OCI-LY3 (cell line): Measurements from ENCODE around the gene USP35.

ENCODE experiments used
- H2AFZ ChIP-seq: fragments of 200-600, 300-600 bp; shearing (Covaris generic); 2 replicates; pipeline ENCODE4 v1.6.0; 2014; ENCODE audit warnings: antibody characterized with exemption, low read depth, low read length
- H3K27ac ChIP-seq: fragments of 200-600, 300-600 bp; sonication (generic); 2 replicates; pipeline ENCODE4 v1.5.1; 2014; ENCODE audit warnings: mild to moderate bottlenecking, low read length, moderate library complexity, mixed read lengths
- H3K27me3 ChIP-seq: fragments of 200-600, 300-600 bp; sonication (generic); 2 replicates; pipeline ENCODE4 v1.6.1; 2014; ENCODE audit warnings: low read depth, low read length, mixed read lengths
- H3K36me3 ChIP-seq: fragments of 200-600, 300-600 bp; sonication (generic); replicated peaks from 2 replicates; pipeline ENCODE3; 2014; ENCODE audit warnings: low read depth, low read length, mixed read lengths
- H3K4me1 ChIP-seq: fragments of 300-600, 200-600 bp; sonication (generic); 2 replicates; pipeline ENCODE4 v1.6.1; 2014; ENCODE audit warnings: low read length, mixed read lengths
- H3K4me2 ChIP-seq: fragments of 200-600, 300-600 bp; sonication (generic); 2 replicates; pipeline ENCODE4 v1.6.1; 2014; ENCODE audit warnings: low read length, mixed read lengths
- H3K4me3 ChIP-seq: fragments of 300-600, 200-600 bp; sonication (generic); 2 replicates; pipeline ENCODE4 v1.5.1; 2014; ENCODE audit warnings: antibody characterized with exemption, mild to moderate bottlenecking, low read length, moderate library complexity
- H3K79me2 ChIP-seq: fragments of 300-600, 200-600 bp; shearing (Covaris generic); 2 replicates; pipeline ENCODE4 v1.6.1; 2014; ENCODE audit warnings: mild to moderate bottlenecking, low read length, mixed read lengths
- H3K9ac ChIP-seq: fragments of 300-600, 200-600 bp; shearing (Covaris generic); 2 replicates; pipeline ENCODE4 v1.6.0; 2014; ENCODE audit warnings: mild to moderate bottlenecking, low read length, moderate library complexity
- H3K9me3 ChIP-seq: fragments of 200-600, 300-600 bp; shearing (Covaris generic); 2 replicates; pipeline ENCODE4 v1.6.1; 2014; ENCODE audit warnings: low read length, mixed read lengths; ENCODE audit not compliant: insufficient read depth
- H4K20me1 ChIP-seq: fragments of 200-600, 300-600 bp; sonication (generic); 2 replicates; pipeline ENCODE4 v1.6.1; 2016; ENCODE audit warnings: low read length, mixed read lengths; ENCODE audit not compliant: insufficient read depth
- EZH2phosphoT487 ChIP-seq: fragments of 200-600 bp; shearing (Covaris generic); IDR thresholded peaks from 2 replicates; pipeline ENCODE4 v1.6.1; 2018; ENCODE audit warnings: antibody characterized with exemption, mixed run types, low read depth
- TF ChIP-seq, protein P1 (sequence below): fragments of 200-600, 300-600 bp; sonication (generic); IDR thresholded peaks from 2 replicates; pipeline ENCODE4 v1.5.1; 2014; ENCODE audit warnings: antibody characterized with exemption, low read length, low read depth

The USP35 gene

DNA sequence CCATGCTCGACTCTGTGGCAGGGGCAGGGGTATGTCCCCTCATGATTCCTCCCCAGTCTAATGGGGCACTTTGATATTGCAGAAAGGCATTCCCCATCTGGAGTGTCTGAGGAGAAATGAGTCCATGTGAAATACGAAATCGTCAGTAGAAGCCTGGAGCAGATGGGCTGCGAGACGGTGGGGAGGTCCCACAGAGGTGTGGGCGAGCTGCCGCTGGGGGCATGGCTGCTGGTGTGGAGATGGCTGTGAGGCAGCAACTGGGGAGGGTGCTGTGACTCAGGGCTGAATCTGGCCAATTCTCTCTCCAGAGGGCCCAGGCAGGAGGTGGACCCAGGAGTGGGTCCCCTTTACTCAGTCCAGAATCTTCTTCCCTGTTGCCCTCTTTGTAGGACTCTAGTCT is 11.5 kb upstream of the USP35 start:
- TF ChIP-seq EZH2phosphoT487, result no peak
- TF ChIP-seq, protein P1, sequence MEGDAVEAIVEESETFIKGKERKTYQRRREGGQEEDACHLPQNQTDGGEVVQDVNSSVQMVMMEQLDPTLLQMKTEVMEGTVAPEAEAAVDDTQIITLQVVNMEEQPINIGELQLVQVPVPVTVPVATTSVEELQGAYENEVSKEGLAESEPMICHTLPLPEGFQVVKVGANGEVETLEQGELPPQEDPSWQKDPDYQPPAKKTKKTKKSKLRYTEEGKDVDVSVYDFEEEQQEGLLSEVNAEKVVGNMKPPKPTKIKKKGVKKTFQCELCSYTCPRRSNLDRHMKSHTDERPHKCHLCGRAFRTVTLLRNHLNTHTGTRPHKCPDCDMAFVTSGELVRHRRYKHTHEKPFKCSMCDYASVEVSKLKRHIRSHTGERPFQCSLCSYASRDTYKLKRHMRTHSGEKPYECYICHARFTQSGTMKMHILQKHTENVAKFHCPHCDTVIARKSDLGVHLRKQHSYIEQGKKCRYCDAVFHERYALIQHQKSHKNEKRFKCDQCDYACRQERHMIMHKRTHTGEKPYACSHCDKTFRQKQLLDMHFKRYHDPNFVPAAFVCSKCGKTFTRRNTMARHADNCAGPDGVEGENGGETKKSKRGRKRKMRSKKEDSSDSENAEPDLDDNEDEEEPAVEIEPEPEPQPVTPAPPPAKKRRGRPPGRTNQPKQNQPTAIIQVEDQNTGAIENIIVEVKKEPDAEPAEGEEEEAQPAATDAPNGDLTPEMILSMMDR, result no peak
- H3K4me3 ChIP-seq, result no peak overlapping the region
- 0 out of 2 replicates have a peak, but pooled peaks cover 3% of the 10 kb centered on the region for H3K9me3 ChIP-seq
- peaks cover 3% of the 10 kb centered on the region for H3K36me3 ChIP-seq
- no peak overlapping the region for H2AFZ ChIP-seq
- H4K20me1 ChIP-seq, result no peaks in the 10 kb centered on the region
- H3K4me1 ChIP-seq, result no peaks in the 10 kb centered on the region
- H3K27me3 ChIP-seq, result no peaks in the 10 kb centered on the region
- H3K9ac ChIP-seq, result no peak overlapping the region
- no peaks in the 10 kb centered on the region for H3K79me2 ChIP-seq
- no peak overlapping the region for H3K4me2 ChIP-seq
- H3K27ac ChIP-seq, result no peak overlapping the region

DNA sequence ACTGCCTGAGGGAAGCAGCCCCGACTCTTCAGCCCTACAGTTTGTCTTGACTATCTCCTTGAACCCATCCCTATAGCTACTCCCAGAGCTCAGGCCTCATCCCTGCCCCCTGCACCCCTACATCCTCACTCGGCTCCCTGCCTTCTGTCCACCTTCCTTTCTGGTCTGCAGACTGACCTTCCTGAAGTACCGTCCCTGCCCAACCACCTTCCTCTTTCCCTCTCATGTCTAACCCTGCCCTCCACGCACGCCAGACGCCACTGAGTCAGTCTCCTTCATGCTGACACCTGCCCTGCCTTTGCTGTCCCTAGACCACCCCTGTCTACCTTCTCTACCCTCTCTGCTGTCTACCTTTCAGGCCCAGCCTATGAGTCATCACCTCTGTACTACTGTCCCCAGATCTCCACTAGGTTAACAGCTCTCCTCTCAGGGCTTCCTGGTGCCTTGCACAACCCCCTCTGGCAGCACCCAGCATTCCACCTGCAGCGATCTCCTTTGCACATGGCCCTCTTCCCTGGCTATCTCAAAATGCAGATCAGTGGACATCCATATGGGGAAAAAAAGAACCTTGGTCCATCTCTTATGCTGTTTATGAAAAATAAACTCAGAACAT is 9.2 kb upstream of the USP35 start:
- Histone ChIP-seq H3K4me1 (no peaks in the 10 kb centered on the region), H3K9me3 (0 out of 2 replicates have a peak, but pooled peaks cover 3% of the 10 kb centered on the region), H3K79me2 (no peaks in the 10 kb centered on the region), H4K20me1 (no peaks in the 10 kb centered on the region), H2AFZ (no peak overlapping the region), H3K27ac (no peak overlapping the region), H3K4me2 (no peak overlapping the region), H3K27me3 (no peaks in the 10 kb centered on the region), H3K9ac (no peak overlapping the region), H3K4me3 (no peak overlapping the region), H3K36me3 (peaks cover 3% of the 10 kb centered on the region)
- no peak for TF ChIP-seq EZH2phosphoT487
- TF ChIP-seq, protein P1, result no peak

DNA sequence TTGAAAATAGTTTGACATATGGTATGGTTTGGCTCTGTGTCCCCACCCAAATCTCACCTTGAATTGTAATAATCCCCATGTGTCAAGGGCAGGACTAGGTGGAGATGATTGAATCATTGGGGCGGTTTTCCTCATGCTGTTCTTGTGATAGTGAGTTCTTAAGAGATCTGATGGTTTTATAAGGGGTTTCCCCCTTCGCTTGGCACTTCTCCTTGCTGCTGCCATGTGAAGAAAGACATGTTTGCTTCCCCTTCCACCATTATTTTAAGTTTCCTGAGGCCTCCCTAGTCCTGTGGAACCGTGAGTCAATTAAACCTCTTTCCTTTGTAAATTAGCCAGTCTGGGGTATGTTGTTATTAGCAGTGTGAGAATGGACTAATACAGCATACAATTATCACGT is 8.0 kb upstream of the USP35 start:
- H3K9ac ChIP-seq, result no peak overlapping the region
- no peak for TF ChIP-seq EZH2phosphoT487
- TF ChIP-seq, protein P1, result no peak
- H3K79me2 ChIP-seq, result no peaks in the 10 kb centered on the region
- no peak overlapping the region for H3K4me3 ChIP-seq
- H3K4me2 ChIP-seq, result no peak overlapping the region
- H4K20me1 ChIP-seq, result no peaks in the 10 kb centered on the region
- H3K36me3 ChIP-seq, result peaks cover 3% of the 10 kb centered on the region
- no peaks in the 10 kb centered on the region for H3K27me3 ChIP-seq
- H3K4me1 ChIP-seq, result no peaks in the 10 kb centered on the region
- no peak overlapping the region for H2AFZ ChIP-seq
- 0 out of 2 replicates have a peak, but pooled peaks cover 3% of the 10 kb centered on the region for H3K9me3 ChIP-seq
- H3K27ac ChIP-seq, result no peak overlapping the region

DNA sequence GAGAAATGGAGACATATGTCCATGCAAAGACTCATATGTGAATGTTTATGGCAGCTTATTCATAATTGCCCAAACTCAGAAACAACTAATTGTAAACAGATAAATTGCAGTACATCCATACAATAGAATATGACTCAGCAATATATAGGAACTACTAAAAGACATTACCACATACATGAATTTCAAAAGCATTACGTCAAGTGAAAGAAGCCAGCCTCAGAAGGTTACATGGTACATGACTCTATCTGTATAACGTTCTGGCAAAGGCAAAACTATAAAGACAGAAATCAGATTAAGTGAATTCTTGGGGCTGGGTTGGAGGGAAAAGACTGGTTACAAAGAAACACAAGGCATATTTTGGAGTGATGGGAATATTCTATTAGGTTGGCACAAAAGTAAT is 7.5 kb upstream of the USP35 start:
- Histone ChIP-seq H3K9ac (no peak overlapping the region), H3K4me2 (no peak overlapping the region), H3K27ac (no peak overlapping the region), H3K27me3 (no peaks in the 10 kb centered on the region), H3K4me1 (no peaks in the 10 kb centered on the region), H2AFZ (no peak overlapping the region), H3K79me2 (no peaks in the 10 kb centered on the region), H3K4me3 (no peak overlapping the region), H3K9me3 (0 out of 2 replicates have a peak, but pooled peaks cover 3% of the 10 kb centered on the region), H3K36me3 (peaks cover 3% of the 10 kb centered on the region), H4K20me1 (no peaks in the 10 kb centered on the region)
- no peak for TF ChIP-seq EZH2phosphoT487
- TF ChIP-seq, protein P1, result no peak
